ENCODE measurements around the gene GJE1.

Gene GJE1

GRCh38 chr6:142167071-142167470 is 34.3 kb downstream of the GJE1 start:
- DNase-seq, result no peak

- DNase-seq, result no peak
Observed at GRCh38 chr6:142167486-142167885, 34.8 kb downstream of the GJE1 start.

- DNase-seq, result no peak
Observed at GRCh38 chr6:142171351-142171750, 38.6 kb downstream of the GJE1 start.

GRCh38 chr6:142172758-142173157 is 40.0 kb downstream of the GJE1 start:
- DNase-seq, result no peak

GRCh38 chr6:142173980-142174379 is 41.3 kb downstream of the GJE1 start:
- DNase-seq, result no peak

- DNase-seq, result no peak
Observed at GRCh38 chr6:142174703-142175102, 42.0 kb downstream of the GJE1 start.

- DNase-seq, result no peak
Observed at GRCh38 chr6:142178129-142178528, 45.4 kb downstream of the GJE1 start.

GRCh38 chr6:142182004-142182403 is 49.3 kb downstream of the GJE1 start:
- no peak for DNase-seq

- DNase-seq, result no peak
Observed at GRCh38 chr6:142183351-142183750, 50.6 kb downstream of the GJE1 start.

- no peak for DNase-seq
Observed at GRCh38 chr6:142184307-142184706, 51.6 kb downstream of the GJE1 start.
